Ovary (tissue), 3 donors: ENCODE results near the gene SLC43A2.

Source experiments
- CTCF ChIP-seq, 3 donors: fragments of 450-650 bp in 2 of 3; fragments of 200-600 bp in 1 of 3; IDR thresholded peaks; one replicate each; pipeline versions ENCODE4 v1.5.1 to v1.8.0; 2016 to 2022; ENCODE audit warnings: antibody characterized with exemption in 3 of 3, mild to moderate bottlenecking in 1 of 3
- EP300 ChIP-seq: sonication (generic); formaldehyde crosslinking; IDR thresholded peaks from one replicate; pipeline ENCODE4 v1.6.1; 2017; ENCODE audit warnings: antibody characterized with exemption
- POLR2A ChIP-seq: fragments of 450-650 bp; IDR thresholded peaks from one replicate; pipeline ENCODE4 v1.6.1; 2017; ENCODE audit warnings: antibody characterized with exemption, mild to moderate bottlenecking, moderate library complexity
- donor health status: DM: no; HTN: no; CAD: no.

DNA sequence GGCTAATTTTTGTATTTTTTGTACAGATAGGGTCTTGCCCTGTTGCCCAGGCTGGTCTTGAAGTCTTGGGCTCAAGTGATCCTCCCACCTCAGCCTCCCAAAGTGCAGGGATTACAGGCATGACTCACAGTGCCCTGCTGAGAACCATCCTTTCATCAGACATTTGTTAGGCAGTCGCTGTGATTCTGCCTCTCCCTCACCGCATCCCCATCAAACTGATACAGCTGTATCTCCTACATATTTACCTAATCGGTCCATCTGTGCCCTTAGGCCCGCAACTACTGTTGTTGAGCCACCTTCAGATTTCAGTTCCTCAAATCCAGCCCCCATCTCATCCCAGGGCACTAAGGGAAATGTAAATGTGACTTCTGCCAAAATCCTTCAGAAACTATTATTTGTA, 2.0 kb upstream of the SLC43A2 start:
- no peak for TF ChIP-seq CTCF (IDR thresholded peaks at IDR 0.05)
- TF ChIP-seq POLR2A = no peak
- TF ChIP-seq EP300 = no peak
